WTC11 (cell line): ENCODE results near the gene LARP1.

ENCODE experiments used
- ATF6 ChIP-seq: sonication (generic); formaldehyde crosslinking; IDR thresholded peaks from 2 replicates; pipeline ENCODE4 v1.8.1; 2023; ENCODE audit warnings: mild to moderate bottlenecking, missing genetic modification reagents
- CTCF ChIP-seq: fragments of 200-600 bp; IDR thresholded peaks from 2 replicates; pipeline ENCODE4 v1.8.0; 2022; ENCODE audit warnings: antibody characterized with exemption
- ESRRA ChIP-seq: sonication (generic); formaldehyde crosslinking; IDR thresholded peaks from 2 replicates; pipeline ENCODE4 v1.8.1; 2022; ENCODE audit warnings: mild to moderate bottlenecking, missing genetic modification reagents, borderline replicate concordance
- FOXK1 ChIP-seq: sonication (generic); formaldehyde crosslinking; IDR thresholded peaks from 2 replicates; pipeline ENCODE4 v1.8.0; 2022; ENCODE audit warnings: mild to moderate bottlenecking, moderate library complexity, missing genetic modification reagents
- MXD4 ChIP-seq: fragments of 250-450 bp; sonication (Bioruptor Pico); IDR thresholded peaks from 2 replicates; pipeline ENCODE4 v1.8.0; 2021; ENCODE audit warnings: mild to moderate bottlenecking, moderate library complexity, borderline replicate concordance
- NR3C1 ChIP-seq: sonication (generic); formaldehyde crosslinking; conservative IDR thresholded peaks from 2 replicates; pipeline ENCODE4 v1.8.1; 2023; ENCODE audit warnings: low read depth, mild to moderate bottlenecking, missing genetic modification reagents
- SP1 ChIP-seq: sonication (generic); formaldehyde crosslinking; conservative IDR thresholded peaks from 2 replicates; pipeline ENCODE4 v1.8.1; 2022; ENCODE audit warnings: missing genetic modification reagents

GRCh38 chr5:154758493-154758892 lies 3.3 kb downstream of the LARP1 start:
- TF ChIP-seq CTCF (no peak), FOXK1 (CRISPR knock-in tag) (no peak), ESRRA (CRISPR knock-in tag) (no peak), SP1 (CRISPR knock-in tag) (no peak), NR3C1 (CRISPR knock-in tag) (no peak), MXD4 (no peak), ATF6 (no peak)
